Measurements from ENCODE around the gene NT5C2. TPM values are rescaled to one million over a fixed set of nuclear protein-coding genes. Genes with fewer than 3 reads are reported as not detected.
"Not testable (repeated sequence)": the region's sequence is repeated elsewhere in the genome, so short reads cannot be mapped to it uniquely, and the experiment has no call there.

NT5C2 gene
- total RNA-seq = 10 to 100 TPM; 38.9 to 45.0 TPM
- long read RNA-seq, transcript NT5C2-201 (18 exons, 3,435 nt) = major isoform, 8 of 31 reads
- long read RNA-seq, partial matches to known transcripts = 2 of 31 reads
- long read RNA-seq, other reads (novel, unspliced or antisense) = 19 of 31 reads

GRCh38 chr10:103193107-103193819 is at the start of gene NT5C2:
Gene NT5C2, minus strand, starts transcription at chr10:103193272. Its CDS starts 18,314 bp downstream, at chr10:103174958.
- DNase-seq (peak; percentile 85), ATAC-seq (peak; percentile 95 to 97)
- intact Hi-C loops (cut with DNase I) = loop anchor here in 1 of 2 donors (5.0 to 10.0 kb wide), 2 partner anchors 46 to 52 kb away; partner anchors contain the start of gene RPEL1

- peak; percentile 32 to 44 for ATAC-seq
- peak; percentile 22 for DNase-seq
- intact Hi-C loops (cut with DNase I) = loop anchor here (5.0 to 10.0 kb wide), 3 partner anchors 47 to 147 kb away; partner anchors contain the start of gene NT5C2 (in 1 of the 2)
These were observed 48.4 kb upstream of the NT5C2 start for GRCh38 chr10:103241262-103242011.

- intact Hi-C loops (cut with DNase I) = no loop called here
- ATAC-seq = peak; percentile 70 to 87
- peak; percentile 28 for DNase-seq
These were observed 45.6 kb upstream of the NT5C2 start for GRCh38 chr10:103238506-103239252.

GRCh38 chr10:103235775-103236174 is 42.7 kb upstream of the NT5C2 start:
- intact Hi-C loops (cut with DNase I) = no loop called here
- no peak for ATAC-seq
- DNase-seq = no peak

- intact Hi-C loops (cut with DNase I) = no loop called here
- DNase-seq = no peak
- no peak for ATAC-seq
These were observed 39.9 kb upstream of the NT5C2 start for GRCh38 chr10:103232772-103233488.

GRCh38 chr10:103232131-103232673 is 39.1 kb upstream of the NT5C2 start:
- no peak for DNase-seq
- ATAC-seq = no peak
- intact Hi-C loops (cut with DNase I) = no loop called here

- intact Hi-C loops (cut with DNase I) = no loop called here
- DNase-seq (peak; percentile 29), ATAC-seq (peak; percentile 53 to 74)
These were observed 38.0 kb upstream of the NT5C2 start for GRCh38 chr10:103231047-103231551.

- intact Hi-C loops (cut with DNase I) = no loop called here
- no peak for ATAC-seq
- no peak for DNase-seq
These were observed 34.3 kb upstream of the NT5C2 start for GRCh38 chr10:103227416-103227815.

GRCh38 chr10:103225939-103226338 is 32.9 kb upstream of the NT5C2 start:
- intact Hi-C loops (cut with DNase I) = no loop called here
- DNase-seq (no peak), ATAC-seq (no peak)

GRCh38 chr10:103224721-103225120 is 31.6 kb upstream of the NT5C2 start:
- ATAC-seq; DNase-seq; intact Hi-C loops (cut with DNase I): not testable (repeated sequence)

GRCh38 chr10:103224133-103224532 is 31.1 kb upstream of the NT5C2 start:
- DNase-seq (no peak), ATAC-seq (no peak)
- intact Hi-C loops (cut with DNase I) = no loop called here

GRCh38 chr10:103216362-103216761 is 23.3 kb upstream of the NT5C2 start:
- ATAC-seq; intact Hi-C loops (cut with DNase I); DNase-seq: not testable (repeated sequence)

GRCh38 chr10:103215601-103216000 is 22.5 kb upstream of the NT5C2 start:
- no peak for DNase-seq
- no peak for ATAC-seq
- intact Hi-C loops (cut with DNase I) = no loop called here

GRCh38 chr10:103210262-103210661 is 17.2 kb upstream of the NT5C2 start:
- ATAC-seq; intact Hi-C loops (cut with DNase I): not testable (repeated sequence)

GRCh38 chr10:103207643-103208042 is 14.6 kb upstream of the NT5C2 start:
- intact Hi-C loops (cut with DNase I); DNase-seq; ATAC-seq: not testable (repeated sequence)

More at GRCh38 chr10:103210262-103210661, 17.2 kb upstream of the NT5C2 start:
- not testable (repeated sequence) for DNase-seq

- intact Hi-C loops (cut with DNase I) = no loop called here
- ATAC-seq = no peak
These were observed 14.1 kb upstream of the NT5C2 start for GRCh38 chr10:103207141-103207540.

GRCh38 chr10:103206715-103207114 is 13.6 kb upstream of the NT5C2 start:
- intact Hi-C loops (cut with DNase I); ATAC-seq; DNase-seq: not testable (repeated sequence)

More at GRCh38 chr10:103207141-103207540, 14.1 kb upstream of the NT5C2 start:
- DNase-seq = no peak

GRCh38 chr10:103205401-103205800 is 12.3 kb upstream of the NT5C2 start:
- intact Hi-C loops (cut with DNase I); DNase-seq; ATAC-seq: not testable (repeated sequence)
